HG03558 (cell line): ENCODE data around the gene DNTTIP2.
"Not testable (repeated sequence)": the region's sequence is repeated elsewhere in the genome, so short reads cannot be mapped to it uniquely, and the experiment has no call there.

Source experiments
- ATAC-seq: cut with Tn5 transposase; IDR thresholded peaks from one replicate; pipeline ENCODE4 v1.9.1; 2021; ENCODE audit warnings: moderate number of reproducible peaks; ENCODE audit not compliant: unreplicated experiment; ENCODE audit errors: extremely low read depth

DNTTIP2 gene

GRCh38 chr1:93844262-93845045, 34.6 kb downstream of the DNTTIP2 start:
- no peak for ATAC-seq

GRCh38 chr1:93842750-93843500, 36.1 kb downstream of the DNTTIP2 start:
- no peak for ATAC-seq

GRCh38 chr1:93841771-93842170, 37.2 kb downstream of the DNTTIP2 start:
- no peak for ATAC-seq

- no peak for ATAC-seq
Measured at GRCh38 chr1:93840956-93841482, 38.0 kb downstream of the DNTTIP2 start.

- no peak for ATAC-seq
Measured at GRCh38 chr1:93839753-93840152, 39.3 kb downstream of the DNTTIP2 start.

- no peak for ATAC-seq
Measured at GRCh38 chr1:93839307-93839706, 39.7 kb downstream of the DNTTIP2 start.

- ATAC-seq = no peak
Measured at GRCh38 chr1:93837961-93838360, 41.0 kb downstream of the DNTTIP2 start.

GRCh38 chr1:93833293-93833692, 45.7 kb downstream of the DNTTIP2 start:
- not testable (repeated sequence) for ATAC-seq

- ATAC-seq = no peak
Measured at GRCh38 chr1:93829061-93829460, 49.9 kb downstream of the DNTTIP2 start.

GRCh38 chr1:93828367-93828755, 50.6 kb downstream of the DNTTIP2 start:
- no peak for ATAC-seq

GRCh38 chr1:93827633-93828366, 51.2 kb downstream of the DNTTIP2 start:
- no peak for ATAC-seq

GRCh38 chr1:93827128-93827527, 51.9 kb downstream of the DNTTIP2 start:
- ATAC-seq = no peak

GRCh38 chr1:93824834-93825233, 54.2 kb downstream of the DNTTIP2 start:
- ATAC-seq = no peak

GRCh38 chr1:93822730-93823425, 56.1 kb downstream of the DNTTIP2 start:
- no peak for ATAC-seq

- no peak for ATAC-seq
Measured at GRCh38 chr1:93821423-93822144, 57.4 kb downstream of the DNTTIP2 start.

GRCh38 chr1:93820554-93821422, 58.2 kb downstream of the DNTTIP2 start:
- no peak for ATAC-seq

- ATAC-seq = no peak
Measured at GRCh38 chr1:93818570-93818959, 60.4 kb downstream of the DNTTIP2 start.

GRCh38 chr1:93817819-93818569, 61.0 kb downstream of the DNTTIP2 start:
- ATAC-seq = no peak
